ENCODE data around the gene MAP3K7CL. TPM values are rescaled to one million over a fixed set of nuclear protein-coding genes. Genes with fewer than 3 reads are reported as not detected.

MAP3K7CL gene
- total RNA-seq, 2 donors from 2014 or later, result 20.3 to 41.2 TPM

GRCh38 chr21:29178926-29179325 lies 48.5 kb downstream of the MAP3K7CL start:
- TF ChIP-seq CTCF (IDR thresholded peaks at IDR 0.05), result no peak
- Histone ChIP-seq H3K27ac (no peak overlapping the region), H3K27me3 (replicated peaks; ENCODE audit: insufficient read depth) (no peaks in the 10 kb centered on the region), H3K9me3 (no peaks in the 10 kb centered on the region), H3K4me3 (no peak overlapping the region), H3K4me1 (ENCODE audit: control insufficient read depth in 1 of 2, low read depth in 2 of 2) (peaks cover 18 to 51% of the 10 kb centered on the region in 2 donors), H3K36me3 (no peaks in the 10 kb centered on the region)
- no peak for ATAC-seq (ENCODE audit: insufficient number of reproducible peaks, low FRiP score, low read depth)
- no peak for DNase-seq (ENCODE audit: low spot score)

- Histone ChIP-seq H3K4me3 (no peak overlapping the region), H3K36me3 (no peaks in the 10 kb centered on the region), H3K27ac (no peak overlapping the region), H3K4me1 (ENCODE audit: control insufficient read depth in 1 of 2, low read depth in 2 of 2) (peaks cover 17 to 54% of the 10 kb centered on the region in 2 donors), H3K27me3 (replicated peaks; ENCODE audit: insufficient read depth) (no peaks in the 10 kb centered on the region), H3K9me3 (no peaks in the 10 kb centered on the region)
- ATAC-seq (ENCODE audit: insufficient number of reproducible peaks, low FRiP score, low read depth), result no peak
- TF ChIP-seq CTCF (IDR thresholded peaks at IDR 0.05), result no peak
- no peak for DNase-seq (ENCODE audit: low spot score)
Measured at GRCh38 chr21:29179503-29179902, 49.1 kb downstream of the MAP3K7CL start.

GRCh38 chr21:29181799-29182470 lies 51.5 kb downstream of the MAP3K7CL start:
- no peaks in the 10 kb centered on the region for H3K9me3 ChIP-seq
- DNase-seq (ENCODE audit: low spot score) (no peak), ATAC-seq (ENCODE audit: insufficient number of reproducible peaks, low FRiP score, low read depth) (peak; percentile 93)
- H3K4me1 ChIP-seq (ENCODE audit: control insufficient read depth in 1 of 2, low read depth in 2 of 2), result peaks cover 18 to 46% of the 10 kb centered on the region in 2 donors
- H3K27ac ChIP-seq, result peak overlapping the region; percentile 87 to 90
- peak overlapping the region; percentile 63 for H3K4me3 ChIP-seq
- TF ChIP-seq CTCF (IDR thresholded peaks at IDR 0.05), result no peak
- H3K27me3 ChIP-seq (replicated peaks; ENCODE audit: insufficient read depth), result no peaks in the 10 kb centered on the region
- no peaks in the 10 kb centered on the region for H3K36me3 ChIP-seq

- no peaks in the 10 kb centered on the region for H3K9me3 ChIP-seq
- H3K27me3 ChIP-seq (replicated peaks; ENCODE audit: insufficient read depth), result no peaks in the 10 kb centered on the region
- H3K36me3 ChIP-seq, result no peaks in the 10 kb centered on the region
- no peak for TF ChIP-seq CTCF (IDR thresholded peaks at IDR 0.05)
- H3K4me3 ChIP-seq, result peak overlapping the region; percentile 63
- DNase-seq (ENCODE audit: low spot score) (no peak), ATAC-seq (ENCODE audit: insufficient number of reproducible peaks, low FRiP score, low read depth) (no peak)
- H3K27ac ChIP-seq, result peak overlapping the region; percentile 87 to 90
- peaks cover 19 to 49% of the 10 kb centered on the region in 2 donors for H3K4me1 ChIP-seq (ENCODE audit: control insufficient read depth in 1 of 2, low read depth in 2 of 2)
Measured at GRCh38 chr21:29182691-29183092, 52.2 kb downstream of the MAP3K7CL start.

- Histone ChIP-seq H3K27ac (no peak overlapping the region), H3K27me3 (replicated peaks; ENCODE audit: insufficient read depth) (no peaks in the 10 kb centered on the region), H3K9me3 (no peaks in the 10 kb centered on the region), H3K4me3 (no peak overlapping the region), H3K4me1 (ENCODE audit: control insufficient read depth in 1 of 2, low read depth in 2 of 2) (peaks cover 20 to 54% of the 10 kb centered on the region in 2 donors), H3K36me3 (no peaks in the 10 kb centered on the region)
- ATAC-seq (ENCODE audit: insufficient number of reproducible peaks, low FRiP score, low read depth) (no peak), DNase-seq (ENCODE audit: low spot score) (no peak)
- no peak for TF ChIP-seq CTCF (IDR thresholded peaks at IDR 0.05)
Measured at GRCh38 chr21:29184037-29184436, 53.6 kb downstream of the MAP3K7CL start.
